ENCODE data around the gene UBE2N.

- TF ChIP-seq, protein P1, sequence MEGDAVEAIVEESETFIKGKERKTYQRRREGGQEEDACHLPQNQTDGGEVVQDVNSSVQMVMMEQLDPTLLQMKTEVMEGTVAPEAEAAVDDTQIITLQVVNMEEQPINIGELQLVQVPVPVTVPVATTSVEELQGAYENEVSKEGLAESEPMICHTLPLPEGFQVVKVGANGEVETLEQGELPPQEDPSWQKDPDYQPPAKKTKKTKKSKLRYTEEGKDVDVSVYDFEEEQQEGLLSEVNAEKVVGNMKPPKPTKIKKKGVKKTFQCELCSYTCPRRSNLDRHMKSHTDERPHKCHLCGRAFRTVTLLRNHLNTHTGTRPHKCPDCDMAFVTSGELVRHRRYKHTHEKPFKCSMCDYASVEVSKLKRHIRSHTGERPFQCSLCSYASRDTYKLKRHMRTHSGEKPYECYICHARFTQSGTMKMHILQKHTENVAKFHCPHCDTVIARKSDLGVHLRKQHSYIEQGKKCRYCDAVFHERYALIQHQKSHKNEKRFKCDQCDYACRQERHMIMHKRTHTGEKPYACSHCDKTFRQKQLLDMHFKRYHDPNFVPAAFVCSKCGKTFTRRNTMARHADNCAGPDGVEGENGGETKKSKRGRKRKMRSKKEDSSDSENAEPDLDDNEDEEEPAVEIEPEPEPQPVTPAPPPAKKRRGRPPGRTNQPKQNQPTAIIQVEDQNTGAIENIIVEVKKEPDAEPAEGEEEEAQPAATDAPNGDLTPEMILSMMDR (conservative IDR thresholded peaks at IDR 0.05; ENCODE audit: low read depth, low read length) = no peak
- no peak for TF ChIP-seq EZH2phosphoT487 (IDR thresholded peaks at IDR 0.05; ENCODE audit: borderline replicate concordance, low read length)
Measured at GRCh38 chr12:93427779-93428564, 13.8 kb downstream of the UBE2N start.

All from PC-3 (cell line).